HCT116 (cell line): ENCODE results near the gene C10orf88. TPM values are rescaled to one million over a fixed set of nuclear protein-coding genes. Genes with fewer than 3 reads are reported as not detected.

ENCODE experiments used
- ATAC-seq: fragments of 200-7000 bp; cut with Tn5 transposase; 2 replicates; pipeline ENCODE4 v1.9.1; 2020; ENCODE audit warnings: mild to moderate bottlenecking, moderate library complexity
- BruUV-seq: library from RNA; stranded (reverse); fragments of 400-500 nt; replicated peaks from 2 replicates; lab custom pipeline; 2021; lab: Mats Ljungman, UMichigan
- CTCF ChIA-PET: fragments of 300-600 bp; sonication (Branson Sonifier 250); formaldehyde crosslinking; loops from one replicate; lab custom pipeline; 2021; ENCODE audit warnings: antibody characterized with exemption; lab: Charles Lee
- POLR2A ChIA-PET: fragments of 300-600, 350-600 bp; sonication (Branson Sonifier 250); formaldehyde crosslinking; loops from one replicate; lab custom pipeline; 2021; ENCODE audit warnings: antibody characterized with exemption; lab: Charles Lee
- RAD21 ChIA-PET, 2 experiments: fragments of 300-600 bp; sonication (Branson Sonifier 250); formaldehyde crosslinking; loops; one replicate each; lab custom pipeline; 2023; ENCODE audit warnings: low total read pairs in 2 of 2; ENCODE audit not compliant: uncharacterized antibody in 2 of 2, unreplicated experiment in 2 of 2, low non-redundant PET in 1 of 2; lab: Charles Lee
- DNase-seq: peaks from one replicate; pipeline ENCODE4 v3.0.0-alpha.2; 2010; ENCODE audit warnings: low read depth, low spot score
- H2AFZ ChIP-seq: fragments of 200-600 bp; shearing (Covaris generic), sonication (generic); 2 replicates; pipeline ENCODE4 v1.6.1; 2017; ENCODE audit warnings: low read depth, mixed run types, mixed read lengths, antibody characterized with exemption, low read length; ENCODE audit not compliant: poor library complexity, severe bottlenecking
- H3K27ac ChIP-seq: 2 replicates; pipeline ENCODE4 v1.5.1; 2012; ENCODE audit warnings: low read depth, low read length
- H3K27me3 ChIP-seq: fragments of 200-600 bp; sonication (generic); 2 replicates; pipeline ENCODE4 v1.6.1; 2016; ENCODE audit warnings: mixed run types, low read length, mixed read lengths; ENCODE audit not compliant: insufficient read depth
- H3K36me3 ChIP-seq, 2 experiments: fragments of 200-500 bp in 1 of 2; fragments of 200-600 bp in 1 of 2; sonication (Bioruptor generic) in 1 of 2; sonication (generic) in 1 of 2; 2 replicates each; pipeline versions ENCODE4 v1.5.1 to v1.6.1; 2014 to 2016; ENCODE audit warnings: low read length in 2 of 2, inconsistent platforms in 1 of 2, mixed read lengths in 1 of 2, mixed run types in 1 of 2; ENCODE audit not compliant: insufficient read depth in 2 of 2, control insufficient read depth in 1 of 2
- H3K4me1 ChIP-seq, 2 experiments: fragments of 200-600 bp in 1 of 2; sonication (generic) in 1 of 2; 2 replicates each; pipeline versions ENCODE4 v1.5.1 to v1.6.1; 2012 to 2017; ENCODE audit warnings: low read length in 2 of 2, inconsistent platforms in 1 of 2, mild to moderate bottlenecking in 1 of 2, mixed read lengths in 1 of 2, mixed run types in 1 of 2, moderate library complexity in 1 of 2; ENCODE audit not compliant: insufficient read depth in 2 of 2, control insufficient read depth in 1 of 2
- H3K4me2 ChIP-seq: fragments of 200-600 bp; sonication (generic); 2 replicates; pipeline ENCODE4 v1.6.1; 2017; ENCODE audit warnings: mixed run types, low read length, mixed read lengths
- H3K4me3 ChIP-seq, 2 experiments: fragments of 200-600 bp in 1 of 2; sonication (generic) in 1 of 2; replicated peaks in 1 of 2; 2 replicates each; pipeline ENCODE4 v1.5.1; 2011 to 2016; ENCODE audit warnings: low read length in 2 of 2, control low read depth in 1 of 2, low read depth in 1 of 2, mild to moderate bottlenecking in 1 of 2, mixed read lengths in 1 of 2, mixed run types in 1 of 2
- H3K79me2 ChIP-seq: fragments of 200-600 bp; sonication (generic); 2 replicates; pipeline ENCODE4 v1.6.1; 2017; ENCODE audit warnings: mild to moderate bottlenecking, mixed run types, low read length, moderate library complexity, mixed read lengths; ENCODE audit not compliant: insufficient read depth
- H3K9ac ChIP-seq: fragments of 200-600 bp; sonication (generic); 2 replicates; pipeline ENCODE4 v1.6.1; 2016; ENCODE audit warnings: low read length, mixed read lengths
- H3K9me2 ChIP-seq: fragments of 200-600 bp; sonication (generic), shearing (Covaris generic); 2 replicates; pipeline ENCODE4 v1.6.1; 2017; ENCODE audit warnings: mixed run types, mild to moderate bottlenecking, moderate library complexity; ENCODE audit not compliant: insufficient read depth
- H3K9me3 ChIP-seq, 2 experiments: fragments of 200-500 bp in 1 of 2; fragments of 200-600 bp in 1 of 2; sonication (Bioruptor generic) in 1 of 2; sonication (generic) in 1 of 2; 2 replicates each; pipeline ENCODE4 v1.6.1; 2014 to 2017; ENCODE audit warnings: low read length in 2 of 2, mixed read lengths in 2 of 2, inconsistent platforms in 1 of 2, low read depth in 1 of 2, mild to moderate bottlenecking in 1 of 2, mixed run types in 1 of 2, moderate library complexity in 1 of 2; ENCODE audit not compliant: control insufficient read depth in 1 of 2, insufficient read depth in 1 of 2
- H4K20me1 ChIP-seq: fragments of 200-600 bp; sonication (generic), shearing (Covaris generic); 2 replicates; pipeline ENCODE4 v1.6.1; 2017; ENCODE audit warnings: mixed run types, mild to moderate bottlenecking, moderate library complexity; ENCODE audit not compliant: insufficient read depth
- ATF3 ChIP-seq: IDR thresholded peaks from 2 replicates; pipeline ENCODE4 v1.6.1; 2012
- EGR1 ChIP-seq: IDR thresholded peaks from 2 replicates; pipeline ENCODE4 v1.6.1; 2012; ENCODE audit warnings: low read depth
- ELF1 ChIP-seq: IDR thresholded peaks from 2 replicates; pipeline ENCODE4 v1.6.1; 2012; ENCODE audit warnings: low read depth, borderline replicate concordance
- EZH2 ChIP-seq: fragments of 200-600 bp; sonication (generic); IDR thresholded peaks from 2 replicates; pipeline ENCODE4 v1.6.1; 2017; ENCODE audit warnings: antibody characterized with exemption, mixed run types
- EZH2phosphoT487 ChIP-seq: fragments of 200-600 bp; IDR thresholded peaks from 2 replicates; pipeline ENCODE4 v1.6.1; 2018; ENCODE audit warnings: antibody characterized with exemption, borderline replicate concordance
- FOSL1 ChIP-seq: IDR thresholded peaks from 2 replicates; pipeline ENCODE4 v1.6.1; 2012; ENCODE audit warnings: low read depth
- JUND ChIP-seq: IDR thresholded peaks from 2 replicates; pipeline ENCODE4 v1.6.1; 2012
- POLR2A ChIP-seq: IDR thresholded peaks from 2 replicates; pipeline ENCODE4 v1.7.0; 2011; ENCODE audit warnings: borderline replicate concordance; ENCODE audit not compliant: insufficient read depth, insufficient read length; ENCODE audit errors: extremely low read depth
- POLR2AphosphoS5 ChIP-seq: IDR thresholded peaks from 2 replicates; pipeline ENCODE4 v1.6.1; 2011; ENCODE audit warnings: mild to moderate bottlenecking, low read depth, low read length, moderate library complexity
- RAD21 ChIP-seq: IDR thresholded peaks from 2 replicates; pipeline ENCODE4 v1.6.1; 2012; ENCODE audit warnings: low read depth, mild to moderate bottlenecking
- REST ChIP-seq: IDR thresholded peaks from 2 replicates; pipeline ENCODE4 v1.6.1; 2012; ENCODE audit warnings: low read depth
- SP1 ChIP-seq: IDR thresholded peaks from 2 replicates; pipeline ENCODE4 v1.6.1; 2012; ENCODE audit warnings: low read depth
- SRF ChIP-seq: IDR thresholded peaks from 2 replicates; pipeline ENCODE4 v1.6.1; 2012; ENCODE audit warnings: low read depth
- ZFX ChIP-seq: fragments of 450-650 bp; IDR thresholded peaks from 2 replicates; pipeline ENCODE4 v1.6.1; 2017
- ZNF274 ChIP-seq: fragments of 200-500 bp; sonication (Bioruptor generic); IDR thresholded peaks from 2 replicates; pipeline ENCODE4 v1.6.1; 2014; ENCODE audit warnings: mild to moderate bottlenecking, low read depth, low read length, inconsistent platforms
- intact Hi-C: fragments of 100-400 bp; cut with micrococcal nuclease; formaldehyde crosslinking; loops from 2 replicates; pipeline ENCODE4 v1.10.0; 2022
- total RNA-seq: library from RNA; stranded (reverse); gene quantifications from one replicate; pipeline ENCODE4 v1.2.1, GENCODE V29; 2021; ENCODE audit not compliant: unreplicated experiment
- TF ChIP-seq, protein P1 (sequence below): IDR thresholded peaks from 2 replicates; pipeline ENCODE4 v1.6.1; 2011; ENCODE audit warnings: mild to moderate bottlenecking, low read length, moderate library complexity; ENCODE audit not compliant: insufficient replicate concordance; ENCODE audit errors: extremely low read depth
- TF ChIP-seq, protein P2 (sequence below), 3 experiments: fragments of 200-600 bp in 1 of 3; sonication (generic) in 1 of 3; IDR thresholded peaks in 2 of 3; conservative IDR thresholded peaks in 1 of 3; 2 replicates each; pipeline ENCODE4 v1.5.1; 2012 to 2017; ENCODE audit warnings: low read depth in 2 of 3, low read length in 2 of 3, antibody characterized with exemption in 1 of 3, borderline replicate concordance in 1 of 3, control low read depth in 1 of 3, mild to moderate bottlenecking in 1 of 3, mixed read lengths in 1 of 3, mixed run types in 1 of 3, moderate library complexity in 1 of 3; ENCODE audit not compliant: insufficient read depth in 1 of 3

The C10orf88 gene
- total RNA-seq, 1 experiment from 2014 or later, result 16.2 TPM

- no TSS peak for BruUV-seq
- H3K4me2 ChIP-seq, result no peak overlapping the region
- H3K9me2 ChIP-seq, result no peaks in the 10 kb centered on the region
- no peak overlapping the region for H3K9ac ChIP-seq
- no peaks in the 10 kb centered on the region for H3K27me3 ChIP-seq
- H3K36me3 ChIP-seq, result peaks cover 0 to 4% of the 10 kb centered on the region in 2 experiments; a peak in 2 of 4 replicates
- ChIA-PET CTCF (no interaction called here), RAD21 (no interaction called here), POLR2A (no interaction called here)
- intact Hi-C loops, result no loop called here
- no peak for DNase-seq
- no peak overlapping the region for H3K4me3 ChIP-seq
- no peaks in the 10 kb centered on the region for H3K9me3 ChIP-seq
- H3K79me2 ChIP-seq, result no peaks in the 10 kb centered on the region
- no peaks in the 10 kb centered on the region for H4K20me1 ChIP-seq
- no peaks in the 10 kb centered on the region for H3K4me1 ChIP-seq
- no peak overlapping the region for H3K27ac ChIP-seq
- no peak for ATAC-seq
- TF ChIP-seq SRF (no peak), JUND (no peak), POLR2A (no peak), ZNF274 (no peak), RAD21 (no peak), ZFX (no peak), POLR2AphosphoS5 (no peak), EZH2phosphoT487 (no peak), REST (no peak), FOSL1 (no peak), EZH2 (no peak), ATF3 (no peak), EGR1 (no peak), SP1 (no peak), ELF1 (no peak)
- TF ChIP-seq, protein P1, sequence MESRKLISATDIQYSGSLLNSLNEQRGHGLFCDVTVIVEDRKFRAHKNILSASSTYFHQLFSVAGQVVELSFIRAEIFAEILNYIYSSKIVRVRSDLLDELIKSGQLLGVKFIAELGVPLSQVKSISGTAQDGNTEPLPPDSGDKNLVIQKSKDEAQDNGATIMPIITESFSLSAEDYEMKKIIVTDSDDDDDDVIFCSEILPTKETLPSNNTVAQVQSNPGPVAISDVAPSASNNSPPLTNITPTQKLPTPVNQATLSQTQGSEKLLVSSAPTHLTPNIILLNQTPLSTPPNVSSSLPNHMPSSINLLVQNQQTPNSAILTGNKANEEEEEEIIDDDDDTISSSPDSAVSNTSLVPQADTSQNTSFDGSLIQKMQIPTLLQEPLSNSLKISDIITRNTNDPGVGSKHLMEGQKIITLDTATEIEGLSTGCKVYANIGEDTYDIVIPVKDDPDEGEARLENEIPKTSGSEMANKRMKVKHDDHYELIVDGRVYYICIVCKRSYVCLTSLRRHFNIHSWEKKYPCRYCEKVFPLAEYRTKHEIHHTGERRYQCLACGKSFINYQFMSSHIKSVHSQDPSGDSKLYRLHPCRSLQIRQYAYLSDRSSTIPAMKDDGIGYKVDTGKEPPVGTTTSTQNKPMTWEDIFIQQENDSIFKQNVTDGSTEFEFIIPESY, result no peak
- TF ChIP-seq, protein P2, sequence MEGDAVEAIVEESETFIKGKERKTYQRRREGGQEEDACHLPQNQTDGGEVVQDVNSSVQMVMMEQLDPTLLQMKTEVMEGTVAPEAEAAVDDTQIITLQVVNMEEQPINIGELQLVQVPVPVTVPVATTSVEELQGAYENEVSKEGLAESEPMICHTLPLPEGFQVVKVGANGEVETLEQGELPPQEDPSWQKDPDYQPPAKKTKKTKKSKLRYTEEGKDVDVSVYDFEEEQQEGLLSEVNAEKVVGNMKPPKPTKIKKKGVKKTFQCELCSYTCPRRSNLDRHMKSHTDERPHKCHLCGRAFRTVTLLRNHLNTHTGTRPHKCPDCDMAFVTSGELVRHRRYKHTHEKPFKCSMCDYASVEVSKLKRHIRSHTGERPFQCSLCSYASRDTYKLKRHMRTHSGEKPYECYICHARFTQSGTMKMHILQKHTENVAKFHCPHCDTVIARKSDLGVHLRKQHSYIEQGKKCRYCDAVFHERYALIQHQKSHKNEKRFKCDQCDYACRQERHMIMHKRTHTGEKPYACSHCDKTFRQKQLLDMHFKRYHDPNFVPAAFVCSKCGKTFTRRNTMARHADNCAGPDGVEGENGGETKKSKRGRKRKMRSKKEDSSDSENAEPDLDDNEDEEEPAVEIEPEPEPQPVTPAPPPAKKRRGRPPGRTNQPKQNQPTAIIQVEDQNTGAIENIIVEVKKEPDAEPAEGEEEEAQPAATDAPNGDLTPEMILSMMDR (IDR thresholded peaks at IDR 0.05 in 2 of 3, conservative IDR thresholded peaks at IDR 0.05 in 1 of 3; ENCODE audit: borderline replicate concordance in 1 of 3, insufficient read depth in 1 of 3, low read depth in 2 of 3, low read length in 2 of 3), result no peak
- H2AFZ ChIP-seq, result no peak overlapping the region
Measured at GRCh38 chr10:122988501-122988900, 34.5 kb upstream of the C10orf88 start.
